Activated CD4-positive, alpha-beta T cell treated with anti-CD3 and anti-CD28 coated beads for 24 hours (primary cell): ENCODE measurements around the gene TTLL11.

Experiments used
- DNase-seq, 2 donors: peaks; one replicate each; pipeline ENCODE4 v3.0.0-alpha.2; 2020; ENCODE audit warnings: low read depth in 2 of 2

Gene TTLL11

GRCh38 chr9:122051351-122052321 lies 41.5 kb downstream of the TTLL11 start:
- peak; percentile 17 to 43 for DNase-seq

- no peak for DNase-seq
These were observed 42.9 kb downstream of the TTLL11 start for GRCh38 chr9:122050167-122050566.

GRCh38 chr9:122042056-122042455 lies 51.1 kb downstream of the TTLL11 start:
- DNase-seq, result no peak

DNA sequence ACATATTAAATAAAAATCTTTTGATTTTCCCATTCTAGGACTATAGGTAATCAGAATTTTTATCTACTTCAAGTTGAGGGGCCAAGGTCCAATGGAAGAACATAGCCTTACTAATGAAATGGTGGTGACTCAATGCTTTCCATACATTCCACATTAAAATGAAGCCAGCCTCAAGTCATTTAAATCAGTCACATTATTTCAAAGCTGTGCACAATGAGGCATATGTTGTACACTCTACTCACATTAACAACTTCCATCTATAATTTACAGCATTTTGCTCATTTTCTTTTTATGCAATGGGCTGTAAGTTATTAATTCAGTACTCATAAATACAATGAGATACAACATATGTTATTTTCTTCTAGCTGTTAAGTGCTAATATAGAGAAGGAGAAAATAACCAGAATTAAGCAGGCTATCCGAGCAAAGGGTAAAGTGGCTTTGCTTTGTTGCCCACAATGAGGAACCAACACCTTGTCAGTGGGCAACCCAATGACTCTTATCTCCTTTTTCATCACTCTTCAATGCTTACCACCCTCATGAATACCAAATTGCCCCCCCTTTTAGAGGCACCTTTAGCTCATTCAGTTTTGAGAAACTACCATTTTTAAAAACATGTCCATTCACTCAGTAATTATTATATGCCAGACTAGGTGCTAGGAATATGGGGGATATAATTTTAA lies 52.4 kb downstream of the TTLL11 start:
- no peak for DNase-seq

DNA sequence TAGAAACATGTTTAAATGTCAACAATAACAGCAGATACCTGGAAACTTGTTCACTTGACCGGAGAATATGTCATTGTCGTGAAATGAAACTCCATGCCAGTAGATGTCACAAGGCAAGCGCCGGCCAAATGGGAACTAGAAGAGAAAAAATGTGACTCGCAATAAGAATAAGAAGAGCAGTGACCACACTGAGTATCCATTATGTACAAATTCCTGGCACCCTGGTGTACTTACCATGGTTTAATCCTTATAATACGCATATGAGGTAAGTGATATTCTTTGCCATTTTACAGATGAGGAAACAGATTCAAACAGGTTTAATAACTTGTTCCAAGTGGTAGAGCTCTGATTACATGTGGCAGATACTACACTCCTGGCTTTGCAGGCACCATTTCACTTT lies 53.9 kb downstream of the TTLL11 start:
- no peak for DNase-seq

- DNase-seq, result no peak
These were observed 56.1 kb downstream of the TTLL11 start for GRCh38 chr9:122036988-122037387.

DNA sequence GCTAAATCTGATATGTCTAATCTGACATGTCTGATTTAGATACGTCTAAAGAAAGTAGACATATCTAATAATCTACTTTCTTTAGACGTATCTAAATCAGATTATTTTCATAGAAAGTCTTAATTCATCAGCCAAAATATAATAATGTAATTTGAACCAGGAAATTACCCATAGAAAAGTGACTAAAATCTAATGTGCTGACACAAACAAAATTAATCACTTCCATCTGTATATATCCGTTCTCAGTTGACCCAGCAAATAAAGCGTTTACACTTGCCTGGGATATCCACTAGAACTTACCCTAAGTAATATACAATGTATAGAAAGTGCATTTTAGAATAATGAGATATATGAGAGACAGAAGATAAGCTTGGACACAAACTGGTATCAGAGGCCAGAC lies 56.7 kb downstream of the TTLL11 start:
- no peak for DNase-seq

DNA sequence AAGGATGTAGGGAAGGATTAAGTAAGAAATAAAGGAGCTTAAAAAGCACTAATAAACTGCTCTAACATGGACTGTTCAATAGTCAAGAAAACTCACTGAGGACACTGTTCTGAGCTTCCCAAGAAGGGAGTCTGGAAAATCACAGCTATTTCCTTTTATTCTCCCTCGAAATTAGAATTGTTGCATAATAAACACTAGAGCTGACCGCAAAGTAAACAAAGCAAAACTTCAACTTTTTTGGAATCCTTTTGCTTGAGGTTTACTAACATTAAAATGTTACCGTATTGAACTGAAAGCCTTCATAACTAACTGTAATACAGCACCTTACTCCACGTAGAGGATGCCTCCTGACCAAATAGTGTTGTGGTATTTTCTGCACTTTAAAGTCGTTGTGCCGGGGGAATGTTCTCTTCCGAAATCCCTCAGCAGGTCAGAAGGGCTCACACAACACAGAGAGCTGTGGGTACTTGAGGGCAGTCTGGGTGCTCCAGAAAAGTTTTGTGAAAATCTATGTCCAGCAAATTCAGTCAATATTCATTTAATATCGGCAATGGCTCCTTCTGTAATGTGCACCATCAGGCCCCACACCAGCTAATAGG lies 59.2 kb downstream of the TTLL11 start:
- DNase-seq, result no peak

GRCh38 chr9:122032346-122032745 lies 60.8 kb downstream of the TTLL11 start:
- no peak for DNase-seq

DNA sequence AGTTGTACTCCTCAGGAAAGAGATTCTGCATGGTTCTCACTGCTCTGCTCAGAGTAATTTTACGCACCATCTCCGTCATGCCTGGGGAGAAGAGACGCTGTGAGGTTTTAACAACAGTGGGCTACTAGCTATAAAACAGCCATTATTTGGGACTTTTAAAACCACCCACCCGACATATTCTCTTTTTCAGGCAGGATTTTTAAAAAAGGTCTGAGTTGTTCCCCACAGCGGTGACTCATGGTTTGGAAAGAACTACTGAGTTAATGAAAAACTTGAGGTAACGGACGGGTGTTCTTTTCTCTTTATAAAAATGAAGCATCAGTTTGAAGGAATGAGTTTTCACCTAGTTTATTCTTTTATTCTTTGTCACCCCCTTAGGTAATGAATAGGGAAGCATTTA lies 61.3 kb downstream of the TTLL11 start:
- no peak for DNase-seq

DNA sequence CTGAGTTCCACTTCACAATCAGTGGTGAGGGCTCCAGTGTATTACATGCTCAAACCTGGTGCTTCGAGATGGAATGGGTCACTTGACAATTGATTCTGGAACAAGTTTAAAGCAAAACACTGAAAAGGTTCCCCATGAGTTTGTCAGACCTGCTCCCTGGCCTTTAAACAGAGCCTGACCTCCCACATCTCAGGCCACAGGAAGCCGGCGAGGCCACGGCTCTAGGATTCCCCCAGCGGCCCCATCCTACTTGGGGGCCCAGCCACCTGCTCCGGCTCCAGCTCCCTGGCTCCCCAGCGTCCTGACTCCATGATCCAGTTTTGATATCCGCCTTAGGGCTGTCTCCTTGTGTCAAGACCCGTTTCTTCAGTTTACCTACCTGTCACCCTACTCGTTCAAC lies 62.0 kb downstream of the TTLL11 start:
- no peak for DNase-seq

GRCh38 chr9:122030357-122030756 lies 62.8 kb downstream of the TTLL11 start:
- DNase-seq, result no peak

- DNase-seq, result no peak
These were observed 63.2 kb downstream of the TTLL11 start for GRCh38 chr9:122029898-122030297.

GRCh38 chr9:122028089-122028488 lies 65.0 kb downstream of the TTLL11 start:
- no peak for DNase-seq

GRCh38 chr9:122020398-122020797 lies 72.7 kb downstream of the TTLL11 start:
- DNase-seq, result no peak

DNA sequence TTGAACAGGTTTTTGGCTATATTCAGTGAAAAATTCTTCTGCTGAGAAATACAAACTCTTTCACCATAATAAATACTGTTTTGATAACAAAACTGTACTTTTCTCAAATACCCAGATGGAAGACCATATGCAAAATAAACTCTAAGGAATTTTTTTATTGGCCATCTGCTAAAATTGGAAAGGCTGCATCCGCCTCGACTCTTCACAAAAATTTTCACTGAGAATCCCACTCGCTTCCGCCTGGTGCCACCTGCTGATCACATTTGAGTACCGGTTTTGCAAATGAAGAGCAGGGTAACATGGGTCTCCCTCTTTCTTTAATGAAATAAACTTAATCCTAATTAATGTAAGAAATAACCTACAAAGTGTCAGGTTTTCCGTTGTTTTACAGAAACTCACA lies 76.4 kb downstream of the TTLL11 start:
- DNase-seq, result no peak

- DNase-seq, result no peak
These were observed 76.8 kb downstream of the TTLL11 start for GRCh38 chr9:122016309-122016708.

- no peak for DNase-seq
These were observed 77.8 kb downstream of the TTLL11 start for GRCh38 chr9:122015170-122015821.

DNA sequence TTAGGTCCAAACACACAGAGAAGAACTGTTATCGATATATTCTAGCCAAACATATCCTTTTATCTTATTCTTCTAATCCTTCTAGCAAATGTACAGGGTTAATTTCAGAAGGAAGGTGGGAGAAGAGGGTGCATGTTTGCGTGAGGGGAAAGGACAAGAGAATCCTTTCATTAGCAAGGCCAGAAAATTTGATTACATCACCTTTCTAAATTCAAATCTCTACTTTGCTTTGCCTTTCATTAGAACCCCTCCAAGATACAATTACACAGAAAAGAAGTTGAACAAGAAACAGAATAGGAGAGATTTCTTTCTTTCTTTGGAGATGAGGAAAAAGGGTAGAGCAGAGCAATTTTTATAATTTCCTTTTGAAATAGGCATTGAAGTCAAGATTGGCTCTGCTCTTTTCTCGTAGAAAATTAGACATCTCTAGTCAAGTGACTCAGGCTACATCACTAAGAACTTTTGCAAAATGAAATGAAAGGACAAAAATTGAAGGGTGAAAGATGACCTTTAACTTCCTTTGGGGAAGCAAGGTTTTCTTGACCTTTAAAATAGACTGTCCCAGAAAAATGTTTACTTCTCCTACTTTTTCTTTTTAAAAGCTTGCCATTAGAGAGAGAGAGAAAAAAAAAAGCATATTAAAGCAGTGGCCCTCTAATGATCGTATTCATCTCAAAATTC lies 81.2 kb downstream of the TTLL11 start:
- no peak for DNase-seq

DNA sequence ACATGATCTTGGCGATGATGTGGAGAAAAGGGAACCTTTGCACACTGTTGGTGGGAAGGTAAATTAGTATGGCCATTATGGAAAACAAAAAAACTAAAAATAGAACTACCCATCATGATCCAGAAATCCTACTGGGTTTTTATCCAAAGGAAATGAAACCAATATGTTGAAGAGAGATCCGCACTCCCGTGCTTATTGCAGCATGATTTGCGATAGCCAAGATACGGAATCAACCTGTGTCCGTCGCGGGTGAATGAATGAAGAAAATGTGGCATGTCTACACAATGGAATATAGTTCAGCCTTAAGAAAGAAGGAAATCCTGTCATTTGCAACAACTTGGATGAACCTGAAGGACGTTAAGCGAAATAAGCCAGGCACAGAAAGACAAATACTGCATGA lies 84.5 kb downstream of the TTLL11 start:
- no peak for DNase-seq

DNA sequence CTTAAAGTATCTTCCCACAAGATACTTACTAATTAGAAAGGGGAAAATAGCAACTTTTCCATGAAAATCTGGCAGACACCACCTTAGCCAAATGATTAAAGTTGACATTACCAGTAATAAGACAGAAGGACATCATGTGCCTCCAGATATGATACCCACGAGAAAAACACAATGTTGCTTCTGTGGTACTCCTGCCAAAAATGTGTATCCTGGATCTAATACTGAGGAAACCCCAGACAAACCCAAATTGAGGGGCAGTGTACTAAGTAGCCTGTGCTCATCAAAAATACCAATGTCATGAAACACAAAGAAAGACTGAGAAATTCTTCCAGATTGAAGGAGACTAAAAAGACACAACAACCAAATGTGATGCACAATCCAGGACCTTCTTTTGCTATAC lies 85.3 kb downstream of the TTLL11 start:
- no peak for DNase-seq

GRCh38 chr9:122005597-122005996 lies 87.5 kb downstream of the TTLL11 start:
- DNase-seq, result no peak
